Measurements from ENCODE around the gene TECPR1.

TECPR1 gene

GRCh38 chr7:98178321-98178720 is 73.7 kb downstream of the TECPR1 start:
- Histone ChIP-seq H3K27ac (ENCODE audit: low read depth, low read length) (no peak overlapping the region), H2AFZ (ENCODE audit: low read depth, low read length, severe bottlenecking) (no peak overlapping the region), H4K20me1 (ENCODE audit: low read depth, low read length) (no peaks in the 10 kb centered on the region; the same call in 1 of the 2 replicates), H3K4me3 (ENCODE audit: insufficient read depth, low read length, poor library complexity, severe bottlenecking) (no peak overlapping the region), H3K9me2 (replicated peaks; ENCODE audit: insufficient read depth, low read length) (no peaks in the 10 kb centered on the region), H3K9me3 (ENCODE audit: insufficient read depth, low read length) (no peaks in the 10 kb centered on the region), H3K9ac (ENCODE audit: low read length) (no peak overlapping the region), H3K79me2 (ENCODE audit: insufficient read depth, low read length) (no peaks in the 10 kb centered on the region), H3F3A (ENCODE audit: insufficient read depth) (no peaks in the 10 kb centered on the region), H3K4me2 (ENCODE audit: low read depth, low read length, poor library complexity, severe bottlenecking) (no peak overlapping the region), H3K27me3 (ENCODE audit: low read length) (no peaks in the 10 kb centered on the region), H3K36me3 (ENCODE audit: low read length) (peaks cover 5% of the 10 kb centered on the region; the same call in 1 of the 2 replicates)
- TF ChIP-seq EZH2phosphoT487 (conservative IDR thresholded peaks at IDR 0.05; ENCODE audit: low read length) (no peak), CTCF (IDR thresholded peaks at IDR 0.05; ENCODE audit: insufficient read depth, low read length, poor library complexity, severe bottlenecking) (no peak)

- Histone ChIP-seq H3K4me2 (ENCODE audit: low read depth, low read length, poor library complexity, severe bottlenecking) (no peak overlapping the region), H3K9me2 (replicated peaks; ENCODE audit: insufficient read depth, low read length) (no peaks in the 10 kb centered on the region), H3K4me3 (ENCODE audit: insufficient read depth, low read length, poor library complexity, severe bottlenecking) (no peak overlapping the region), H3K27me3 (ENCODE audit: low read length) (no peaks in the 10 kb centered on the region), H3K9me3 (ENCODE audit: insufficient read depth, low read length) (no peaks in the 10 kb centered on the region), H3K9ac (ENCODE audit: low read length) (no peak overlapping the region), H3K79me2 (ENCODE audit: insufficient read depth, low read length) (no peaks in the 10 kb centered on the region), H4K20me1 (ENCODE audit: low read depth, low read length) (no peaks in the 10 kb centered on the region; the same call in 1 of the 2 replicates), H3K27ac (ENCODE audit: low read depth, low read length) (no peak overlapping the region), H3K36me3 (ENCODE audit: low read length) (peaks cover 8% of the 10 kb centered on the region; the same call in 1 of the 2 replicates), H2AFZ (ENCODE audit: low read depth, low read length, severe bottlenecking) (no peak overlapping the region), H3F3A (ENCODE audit: insufficient read depth) (no peaks in the 10 kb centered on the region)
- TF ChIP-seq EZH2phosphoT487 (conservative IDR thresholded peaks at IDR 0.05; ENCODE audit: low read length) (no peak), CTCF (IDR thresholded peaks at IDR 0.05; ENCODE audit: insufficient read depth, low read length, poor library complexity, severe bottlenecking) (no peak)
Observed at GRCh38 chr7:98177553-98177952, 74.5 kb downstream of the TECPR1 start.

- Histone ChIP-seq H4K20me1 (ENCODE audit: low read depth, low read length) (no peaks in the 10 kb centered on the region; the same call in 1 of the 2 replicates), H3K36me3 (ENCODE audit: low read length) (peaks cover 8% of the 10 kb centered on the region; the same call in 1 of the 2 replicates), H3F3A (ENCODE audit: insufficient read depth) (no peaks in the 10 kb centered on the region), H3K27me3 (ENCODE audit: low read length) (no peaks in the 10 kb centered on the region), H3K9ac (ENCODE audit: low read length) (no peak overlapping the region), H3K4me2 (ENCODE audit: low read depth, low read length, poor library complexity, severe bottlenecking) (no peak overlapping the region), H3K4me3 (ENCODE audit: insufficient read depth, low read length, poor library complexity, severe bottlenecking) (no peak overlapping the region), H2AFZ (ENCODE audit: low read depth, low read length, severe bottlenecking) (no peak overlapping the region), H3K9me3 (ENCODE audit: insufficient read depth, low read length) (no peaks in the 10 kb centered on the region), H3K27ac (ENCODE audit: low read depth, low read length) (no peak overlapping the region), H3K79me2 (ENCODE audit: insufficient read depth, low read length) (no peaks in the 10 kb centered on the region), H3K9me2 (replicated peaks; ENCODE audit: insufficient read depth, low read length) (no peaks in the 10 kb centered on the region)
- no peak for TF ChIP-seq CTCF (IDR thresholded peaks at IDR 0.05; ENCODE audit: insufficient read depth, low read length, poor library complexity, severe bottlenecking)
- no peak for TF ChIP-seq EZH2phosphoT487 (conservative IDR thresholded peaks at IDR 0.05; ENCODE audit: low read length)
Observed at GRCh38 chr7:98175260-98175940, 76.6 kb downstream of the TECPR1 start.

Data from SU-DHL-6 (cell line).